Stomach (tissue), 9 donors: ENCODE measurements around the gene ETNK2. TPM values are rescaled to one million over a fixed set of nuclear protein-coding genes. Genes with fewer than 3 reads are reported as not detected.

Experiments
- DNase-seq, 2 donors: peaks; one replicate each; pipeline versions ENCODE4 v3.0.0 to v3.0.0-alpha.2; 2013 to 2019
- H3K27ac ChIP-seq, 5 donors: fragments of 200-600 bp in 4 of 5; sonication (generic) in 4 of 5; one replicate each; pipeline ENCODE4 v1.5.1; 2013 to 2019; ENCODE audit warnings: mild to moderate bottlenecking in 1 of 5, moderate library complexity in 1 of 5
- H3K27me3 ChIP-seq, 3 donors: fragments of 200-600 bp; sonication (generic); one replicate each; pipeline ENCODE4 v1.5.1; 2017 to 2019; ENCODE audit warnings: mixed run types in 1 of 3
- H3K36me3 ChIP-seq, 4 donors: fragments of 200-600 bp; sonication (generic); 1 replicate in 3 of 4; 2 replicates in 1 of 4; pipeline ENCODE4 v1.5.1; 2016 to 2019
- H3K4me1 ChIP-seq, 4 donors: fragments of 200-600 bp; sonication (generic); one replicate each; pipeline ENCODE4 v1.5.1; 2016 to 2019
- H3K4me3 ChIP-seq, 4 donors: fragments of 200-600 bp; sonication (generic) in 3 of 4; one replicate each; pipeline ENCODE4 v1.5.1; 2016 to 2019; ENCODE audit warnings: mild to moderate bottlenecking in 1 of 4
- H3K9me3 ChIP-seq, 4 donors: fragments of 200-600 bp; sonication (generic); one replicate each; pipeline ENCODE4 v1.5.1; 2016 to 2019
- CTCF ChIP-seq, 7 experiments: fragments of 450-650 bp in 4 of 7; fragments of 200-600 bp in 3 of 7; sonication (generic) in 3 of 7; IDR thresholded peaks; one replicate each; pipeline ENCODE4 v1.5.1; 2016 to 2019; ENCODE audit warnings: antibody characterized with exemption in 7 of 7, control low read depth in 2 of 7, mild to moderate bottlenecking in 1 of 7
- EP300 ChIP-seq: sonication (generic); formaldehyde crosslinking; IDR thresholded peaks from one replicate; pipeline ENCODE4 v1.6.1; 2017; ENCODE audit warnings: antibody characterized with exemption
- POLR2A ChIP-seq, 4 donors: fragments of 450-650 bp; IDR thresholded peaks; one replicate each; pipeline ENCODE4 v1.6.1; 2016; ENCODE audit warnings: antibody characterized with exemption in 4 of 4, control low read depth in 2 of 4, mild to moderate bottlenecking in 1 of 4, moderate library complexity in 1 of 4
- POLR2AphosphoS5 ChIP-seq, 3 donors: sonication (generic); formaldehyde crosslinking; IDR thresholded peaks; one replicate each; pipeline ENCODE4 v1.6.1; 2016; ENCODE audit warnings: antibody characterized with exemption in 3 of 3
- WGBS, 5 donors: extraction: QIAGEN DNeasy Blood & Tissue Kit in 3 of 5; methylation state at CpG; one replicate each; pipeline versions ENCODE4 v1.1.5 to v1.1.7; 2013 to 2018; 5-methylcytosine and 5-hydroxymethylcytosine counted together
- intact Hi-C: fragments of 100-400 bp; cut with DNase I; formaldehyde crosslinking; loops from one replicate; pipeline ENCODE4 v1.15.1; 2023; ENCODE audit warnings: low total_unique reads
- polyA plus RNA-seq, 3 donors: library from polyadenylated mRNA; stranded (reverse); fragments of 200-250 nt; gene quantifications; one replicate each; pipeline ENCODE4 v1.2.3, GENCODE V29; 2013
- total RNA-seq, 5 donors: library from RNA; depleted of rRNA; stranded (reverse); fragments of >200 nt; gene quantifications; one replicate each; pipeline versions ENCODE4 v1.1.0 to v1.2.3, GENCODE V29; 2014 to 2016
- donor health status: healthy with polysubstance abuse.
- donor health status: Bipolar disorder and iron deficiency.
- donor health status: healthy.

ETNK2 gene
- total and polyA plus RNA-seq, 8 donors: 0.45 to 12.2 (median 7.1) TPM

- Histone ChIP-seq H3K4me1 (no peaks in the 10 kb centered on the region), H3K4me3 (no peak overlapping the region), H3K36me3 (no peaks in the 10 kb centered on the region), H3K27ac (no peak overlapping the region), H3K27me3 (peaks cover 0 to 9% (median 0%) of the 10 kb centered on the region in 3 donors), H3K9me3 (peaks cover 0 to 10% (median 4%) of the 10 kb centered on the region in 4 donors)
- DNase-seq: no peak
- intact Hi-C loops: no loop called here
- WGBS, 5 donors: 60 to 71% (median 61%) methylated on average over 3 of the region's 3 CpGs
- TF ChIP-seq POLR2AphosphoS5 (IDR thresholded peaks at IDR 0.05) (no peak), EP300 (no peak), POLR2A (IDR thresholded peaks at IDR 0.05) (no peak), CTCF (IDR thresholded peaks at IDR 0.05) (no peak)
These were observed 23.1 kb upstream of the ETNK2 start for GRCh38 chr1:204174958-204175357.

- no peak for DNase-seq
- Histone ChIP-seq H3K27me3 (peaks cover 0 to 5% (median 0%) of the 10 kb centered on the region in 3 donors), H3K4me3 (no peak overlapping the region), H3K9me3 (peaks cover 0 to 23% (median 8%) of the 10 kb centered on the region in 4 donors), H3K36me3 (no peaks in the 10 kb centered on the region), H3K4me1 (no peaks in the 10 kb centered on the region), H3K27ac (no peak overlapping the region)
- WGBS, 5 donors: 88 to 100% (median 91%) methylated on average over 2 of the region's 2 CpGs
- TF ChIP-seq POLR2AphosphoS5 (IDR thresholded peaks at IDR 0.05): no peak
- intact Hi-C loops: no loop called here
These were observed 20.7 kb upstream of the ETNK2 start for GRCh38 chr1:204172404-204173029.

- peaks cover 0 to 23% (median 8%) of the 10 kb centered on the region in 4 donors for H3K9me3 ChIP-seq
- 23 to 41% (median 33%) methylated on average over 4 of the region's 4 CpGs for WGBS, 5 donors
- peaks cover 0 to 5% (median 0%) of the 10 kb centered on the region in 3 donors for H3K27me3 ChIP-seq
- intact Hi-C loops: no loop called here
- H3K36me3 ChIP-seq: no peaks in the 10 kb centered on the region
- H3K4me3 ChIP-seq: no peak overlapping the region
- peak in 1 of 2 donors; percentile 37 for DNase-seq
- H3K27ac ChIP-seq: no peak overlapping the region
- no peaks in the 10 kb centered on the region for H3K4me1 ChIP-seq
- TF ChIP-seq POLR2A (IDR thresholded peaks at IDR 0.05): no peak
- peak in 2 of 3 donors; percentile 22 to 33 for TF ChIP-seq POLR2AphosphoS5 (IDR thresholded peaks at IDR 0.05)
- no peak for TF ChIP-seq EP300
- no peak for TF ChIP-seq CTCF (IDR thresholded peaks at IDR 0.05)
These were observed 19.9 kb upstream of the ETNK2 start for GRCh38 chr1:204171751-204172178.

GRCh38 chr1:204170494-204171155 is 18.8 kb upstream of the ETNK2 start:
- Histone ChIP-seq H3K4me3 (no peak overlapping the region), H3K27ac (no peak overlapping the region), H3K9me3 (peaks cover 0 to 23% (median 8%) of the 10 kb centered on the region in 4 donors), H3K36me3 (no peaks in the 10 kb centered on the region), H3K4me1 (no peaks in the 10 kb centered on the region), H3K27me3 (peaks cover 0 to 15% (median 0%) of the 10 kb centered on the region in 3 donors)
- intact Hi-C loops: no loop called here
- no peak for DNase-seq
- 37 to 62% (median 44%) methylated on average over 3 of the region's 3 CpGs for WGBS, 5 donors
- no peak for TF ChIP-seq EP300
- TF ChIP-seq CTCF (IDR thresholded peaks at IDR 0.05): no peak
- no peak for TF ChIP-seq POLR2AphosphoS5 (IDR thresholded peaks at IDR 0.05)
- TF ChIP-seq POLR2A (IDR thresholded peaks at IDR 0.05): no peak
